Naive thymus-derived CD8-positive, alpha-beta T cell (primary cell): ENCODE measurements around the gene YWHAB. TPM values are rescaled to one million over a fixed set of nuclear protein-coding genes. Genes with fewer than 3 reads are reported as not detected.
"Not testable (repeated sequence)": the region's sequence is repeated elsewhere in the genome, so short reads cannot be mapped to it uniquely, and the experiment has no call there.

ENCODE experiments used
- ATAC-seq, 2 donors: fragments of 150-1000 bp; cut with Tn5 transposase in 1 of 2; sonication (Bioruptor Pico), chemical (Tn5 transposase) in 1 of 2; 1 replicate in 1 of 2; 2 replicates in 1 of 2; pipeline ENCODE4 v1.10.0; 2021; ENCODE audit warnings: mild to moderate bottlenecking in 2 of 2, moderate library complexity in 2 of 2
- POLR2A ChIA-PET: fragments of 350-600 bp; sonication (Branson Sonifier 250); formaldehyde crosslinking; loops from one replicate; lab custom pipeline; 2021; ENCODE audit warnings: antibody characterized with exemption; lab: Charles Lee
- DNase-seq, 10 donors: peaks; one replicate each; pipeline versions ENCODE4 v3.0.0 to v3.0.0-alpha.2; 2020 to 2022
- H3K27ac Mint-ChIP-seq, 10 donors: one replicate each; pipeline ENCODE4 v1.8.0; 2020 to 2022; ENCODE audit warnings: mild to moderate bottlenecking in 10 of 10, mixed read lengths in 10 of 10, moderate library complexity in 4 of 10, inconsistent platforms in 1 of 10
- H3K27me3 Mint-ChIP-seq, 5 donors: one replicate each; pipeline ENCODE4 v1.8.0; 2021 to 2022; ENCODE audit warnings: mixed read lengths in 5 of 5
- H3K36me3 Mint-ChIP-seq, 3 donors: one replicate each; pipeline ENCODE4 v1.8.0; 2020 to 2022; ENCODE audit warnings: mixed read lengths in 3 of 3, mild to moderate bottlenecking in 2 of 3, inconsistent platforms in 1 of 3
- H3K4me1 Mint-ChIP-seq, 4 donors: one replicate each; pipeline ENCODE4 v1.8.0; 2021 to 2022; ENCODE audit warnings: mixed read lengths in 4 of 4
- H3K4me3 Mint-ChIP-seq, 10 donors: one replicate each; pipeline ENCODE4 v1.8.0; 2020 to 2022; ENCODE audit warnings: mild to moderate bottlenecking in 10 of 10, mixed read lengths in 10 of 10, moderate library complexity in 6 of 10, inconsistent platforms in 1 of 10
- H3K9me3 Mint-ChIP-seq, 9 donors: one replicate each; pipeline ENCODE4 v1.8.0; 2020 to 2022; ENCODE audit warnings: mixed read lengths in 9 of 9, mild to moderate bottlenecking in 3 of 9, inconsistent platforms in 1 of 9, moderate library complexity in 1 of 9
- polyA plus RNA-seq, 3 donors: library from polyadenylated mRNA; unstranded; fragments of 300-500 nt; fragmentation: Illumina TruSeq; gene quantifications; one replicate each; pipeline ENCODE4 v1.2.3, GENCODE V29; 2021
- total RNA-seq, 8 experiments: library from RNA in 2 of 8; stranded (reverse) in 2 of 8; gene quantifications; one replicate each; pipeline ENCODE4 v1.2.3 and lab custom pipeline; 2021 to 2026

YWHAB gene
- total and polyA plus RNA-seq, 5 experiments from 2014 or later: 209 to 529 (median 510) TPM

DNA sequence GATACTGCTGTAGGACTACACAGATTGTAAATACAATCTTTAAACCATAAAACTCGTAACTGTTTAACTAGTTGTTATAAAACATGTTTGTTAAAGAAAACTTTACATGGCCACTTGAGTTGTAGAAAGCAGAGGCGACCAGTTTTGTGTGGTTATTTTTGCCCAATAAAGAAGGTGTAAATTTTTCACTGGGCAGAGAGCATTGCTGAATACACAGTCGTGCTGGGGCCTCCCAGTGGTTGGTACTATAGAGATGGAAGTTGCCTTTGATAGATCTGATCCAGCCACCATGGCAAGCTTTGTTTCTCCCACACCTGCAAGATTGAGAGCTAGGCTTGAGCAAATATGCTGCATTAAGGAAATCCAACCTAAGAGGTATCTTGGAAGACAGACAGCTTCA, 34.0 kb upstream of the YWHAB start:
- Mint-ChIP-seq H3K36me3 (no peaks in the 10 kb centered on the region), H3K27ac (no peak overlapping the region), H3K4me1 (peaks cover 0 to 3% (median 2%) of the 10 kb centered on the region in 4 donors), H3K27me3 (peaks cover 0 to 13% (median 0%) of the 10 kb centered on the region in 5 donors), H3K9me3 (peaks cover 0 to 4% (median 0%) of the 10 kb centered on the region in 9 donors), H3K4me3 (no peak overlapping the region)
- DNase-seq (no peak), ATAC-seq (no peak)
- POLR2A ChIA-PET: no interaction called here

DNA sequence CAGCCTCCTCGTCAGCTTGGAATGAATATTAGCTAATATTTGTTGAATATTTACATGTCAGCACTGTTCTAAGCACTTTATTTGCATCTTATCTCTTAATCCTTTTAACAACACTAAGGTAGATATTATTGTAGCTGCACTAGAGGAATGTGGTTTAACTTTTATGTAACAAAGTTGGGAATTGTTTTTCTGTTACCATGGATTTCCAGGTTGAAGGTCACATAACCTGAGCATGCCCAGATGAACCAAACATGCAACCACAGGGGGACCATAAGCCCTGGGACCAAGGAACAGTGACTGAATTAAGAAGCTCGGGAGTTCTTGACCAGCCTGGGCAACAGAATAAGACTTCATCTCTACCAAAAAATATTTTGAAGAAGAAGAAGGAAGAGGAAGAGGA, 29.1 kb upstream of the YWHAB start:
- Mint-ChIP-seq H3K27ac (peak overlapping the region in 2 of 10 donors; percentile 49 to 81), H3K27me3 (peaks cover 0 to 4% (median 0%) of the 10 kb centered on the region in 5 donors), H3K4me1 (peaks cover 6 to 19% (median 12%) of the 10 kb centered on the region in 4 donors), H3K4me3 (no peak overlapping the region), H3K9me3 (peaks cover 0 to 9% (median 0%) of the 10 kb centered on the region in 9 donors), H3K36me3 (no peaks in the 10 kb centered on the region)
- POLR2A ChIA-PET: interaction anchor here (0.6 kb wide), 1 partner anchor 239 kb away, joined by 4 read pairs; no protein-coding TSS in a partner anchor
- ATAC-seq (no peak), DNase-seq (no peak)

DNA sequence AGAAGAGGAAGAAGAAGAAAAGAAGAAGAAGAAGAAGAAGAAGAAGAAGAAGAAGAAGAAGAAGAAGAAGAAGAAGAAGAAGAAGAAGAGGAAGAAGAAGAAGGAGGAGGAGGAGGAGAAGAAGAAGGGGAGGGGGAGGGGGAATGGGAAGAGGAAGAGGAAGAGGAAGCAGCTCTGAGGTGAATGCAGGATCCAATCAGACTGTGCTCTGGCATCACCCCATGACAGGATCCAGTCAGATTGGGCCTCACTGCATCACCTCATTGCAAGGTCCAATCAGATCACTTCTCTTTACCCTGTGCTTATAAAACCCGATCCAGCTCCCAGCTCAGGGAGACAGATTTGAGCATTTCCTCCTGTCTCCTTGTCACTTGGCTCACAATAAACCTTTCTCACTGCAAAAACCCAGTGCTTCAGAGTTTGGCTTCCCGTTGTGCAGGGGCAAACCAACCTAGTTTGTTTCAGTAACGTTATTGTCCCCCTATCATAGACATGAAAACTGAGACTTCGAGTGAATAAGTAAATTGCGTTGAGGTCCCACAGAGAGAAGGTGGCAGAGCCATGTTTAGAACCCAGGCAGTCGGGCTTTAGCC, 28.6 kb upstream of the YWHAB start:
- Mint-ChIP-seq H3K36me3 (no peaks in the 10 kb centered on the region), H3K27me3 (peaks cover 0 to 4% (median 0%) of the 10 kb centered on the region in 5 donors), H3K4me1 (peaks cover 11 to 24% (median 16%) of the 10 kb centered on the region in 4 donors), H3K4me3 (no peak overlapping the region), H3K9me3 (peaks cover 0 to 9% (median 0%) of the 10 kb centered on the region in 9 donors), H3K27ac (peak overlapping the region in 3 of 10 donors; percentile 34 to 81 (median 49))
- ATAC-seq: no peak
- DNase-seq: no peak
- POLR2A ChIA-PET: interaction anchor here (0.6 kb wide), 1 partner anchor 239 kb away, joined by 4 read pairs; no protein-coding TSS in a partner anchor

DNA sequence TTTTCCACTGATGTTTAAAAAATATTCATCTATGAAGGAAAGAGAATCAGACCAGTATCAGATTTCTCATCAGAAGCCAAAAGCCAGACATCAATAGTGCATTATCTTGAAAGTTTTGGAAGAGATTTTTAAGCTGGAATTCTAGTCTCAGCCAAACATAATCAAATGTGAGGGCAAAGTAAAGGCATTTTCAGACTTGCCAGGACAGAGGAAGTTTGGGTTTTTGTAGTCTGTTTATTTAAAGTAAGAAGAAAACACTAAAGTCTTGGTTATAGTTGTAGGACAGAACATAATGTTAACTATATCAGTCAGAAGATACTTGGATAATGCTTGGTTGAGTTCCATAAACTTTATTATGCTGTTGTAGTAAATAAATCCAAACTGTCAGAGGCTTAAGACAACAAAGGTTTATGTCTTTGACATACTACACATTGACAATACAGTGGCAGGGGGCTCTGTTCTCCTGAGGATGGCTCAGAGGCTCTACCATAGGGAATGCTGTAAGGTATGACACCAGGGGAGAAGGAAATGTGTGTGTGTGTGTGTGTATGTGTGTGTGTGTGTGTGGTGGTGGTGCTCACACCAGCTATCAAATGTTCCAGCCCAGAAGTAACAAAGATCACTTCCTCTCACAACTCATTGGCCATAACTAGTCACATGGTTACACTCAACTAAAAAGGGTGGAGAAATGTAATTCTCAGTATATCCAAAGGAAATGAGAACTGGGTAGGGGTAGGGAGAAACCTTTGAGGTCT, 26.7 kb upstream of the YWHAB start:
- POLR2A ChIA-PET: interaction anchor here (0.7 kb wide), 1 partner anchor 67 kb away, joined by 5 read pairs; no protein-coding TSS in a partner anchor
- no peak overlapping the region for H3K4me3 Mint-ChIP-seq
- DNase-seq (peak in 1 of 10 donors; percentile 12), ATAC-seq (peak in 1 of 2 donors; percentile 27)
- peak overlapping the region in 2 of 10 donors; percentile 7 to 37 for H3K27ac Mint-ChIP-seq
- no peaks in the 10 kb centered on the region for H3K36me3 Mint-ChIP-seq
- peaks cover 14 to 35% (median 25%) of the 10 kb centered on the region in 4 donors for H3K4me1 Mint-ChIP-seq
- H3K9me3 Mint-ChIP-seq: peaks cover 0 to 9% (median 0%) of the 10 kb centered on the region in 9 donors
- H3K27me3 Mint-ChIP-seq: peaks cover 0 to 2% (median 0%) of the 10 kb centered on the region in 5 donors

DNA sequence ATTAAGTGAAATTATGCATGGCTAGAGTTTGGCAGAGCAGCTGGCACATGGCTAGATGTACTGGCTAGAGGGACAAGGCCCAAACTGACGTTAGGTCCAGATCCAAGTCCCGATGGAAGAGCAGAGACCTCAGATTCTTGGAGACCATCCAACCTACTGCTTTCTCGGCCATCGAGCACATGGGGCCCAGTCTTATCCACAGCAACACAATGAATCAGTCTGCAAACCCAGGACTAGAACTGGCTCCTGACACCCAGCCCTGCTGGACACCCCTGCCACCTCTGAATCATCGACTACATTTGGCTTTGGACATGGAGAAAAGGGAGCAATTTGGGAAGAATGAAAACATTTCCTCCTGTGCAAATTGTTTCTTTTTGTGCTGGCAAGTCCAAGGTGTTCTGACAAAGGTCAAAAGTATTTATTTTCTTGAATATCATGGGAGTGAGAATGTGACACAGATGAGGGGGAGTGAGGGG, 23.9 kb upstream of the YWHAB start:
- no peak for ATAC-seq
- no peaks in the 10 kb centered on the region for H3K36me3 Mint-ChIP-seq
- DNase-seq: no peak
- POLR2A ChIA-PET: no interaction called here
- H3K27me3 Mint-ChIP-seq: no peaks in the 10 kb centered on the region
- peak overlapping the region in 3 of 10 donors; percentile 41 to 61 (median 58) for H3K4me3 Mint-ChIP-seq
- peaks cover 0 to 5% (median 0%) of the 10 kb centered on the region in 9 donors for H3K9me3 Mint-ChIP-seq
- peaks cover 11 to 32% (median 24%) of the 10 kb centered on the region in 4 donors for H3K4me1 Mint-ChIP-seq
- H3K27ac Mint-ChIP-seq: peak overlapping the region in 5 of 10 donors; percentile 69 to 91 (median 82)

DNA sequence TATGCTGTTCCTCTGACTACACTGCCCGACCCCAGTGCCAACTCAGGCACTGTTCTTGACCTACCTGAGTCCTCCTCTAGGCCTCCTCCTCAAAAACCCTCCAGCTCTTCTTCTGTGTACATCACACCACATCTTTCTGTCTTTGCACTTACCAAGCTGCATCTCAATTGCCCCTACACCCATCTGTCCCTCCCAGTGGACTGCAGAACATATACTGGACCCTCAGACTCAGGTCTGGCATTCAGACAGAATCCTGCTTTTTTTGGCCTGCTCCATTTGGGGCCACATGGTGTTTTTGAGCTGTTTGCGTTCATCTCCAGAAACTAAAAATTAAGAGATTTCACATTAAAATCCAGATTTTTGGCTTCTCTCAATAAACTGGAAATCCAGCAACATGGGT, 23.2 kb upstream of the YWHAB start:
- peaks cover 12 to 29% (median 23%) of the 10 kb centered on the region in 4 donors for H3K4me1 Mint-ChIP-seq
- peak overlapping the region in 8 of 10 donors; percentile 7 to 65 (median 52) for H3K4me3 Mint-ChIP-seq
- H3K27ac Mint-ChIP-seq: peak overlapping the region; percentile 6 to 91 (median 71)
- ATAC-seq: peak in 1 of 2 donors; percentile 27
- H3K9me3 Mint-ChIP-seq: no peaks in the 10 kb centered on the region
- no peak for DNase-seq
- peaks cover 0 to 1% (median 0%) of the 10 kb centered on the region in 5 donors for H3K27me3 Mint-ChIP-seq
- POLR2A ChIA-PET: no interaction called here
- H3K36me3 Mint-ChIP-seq: no peaks in the 10 kb centered on the region

DNA sequence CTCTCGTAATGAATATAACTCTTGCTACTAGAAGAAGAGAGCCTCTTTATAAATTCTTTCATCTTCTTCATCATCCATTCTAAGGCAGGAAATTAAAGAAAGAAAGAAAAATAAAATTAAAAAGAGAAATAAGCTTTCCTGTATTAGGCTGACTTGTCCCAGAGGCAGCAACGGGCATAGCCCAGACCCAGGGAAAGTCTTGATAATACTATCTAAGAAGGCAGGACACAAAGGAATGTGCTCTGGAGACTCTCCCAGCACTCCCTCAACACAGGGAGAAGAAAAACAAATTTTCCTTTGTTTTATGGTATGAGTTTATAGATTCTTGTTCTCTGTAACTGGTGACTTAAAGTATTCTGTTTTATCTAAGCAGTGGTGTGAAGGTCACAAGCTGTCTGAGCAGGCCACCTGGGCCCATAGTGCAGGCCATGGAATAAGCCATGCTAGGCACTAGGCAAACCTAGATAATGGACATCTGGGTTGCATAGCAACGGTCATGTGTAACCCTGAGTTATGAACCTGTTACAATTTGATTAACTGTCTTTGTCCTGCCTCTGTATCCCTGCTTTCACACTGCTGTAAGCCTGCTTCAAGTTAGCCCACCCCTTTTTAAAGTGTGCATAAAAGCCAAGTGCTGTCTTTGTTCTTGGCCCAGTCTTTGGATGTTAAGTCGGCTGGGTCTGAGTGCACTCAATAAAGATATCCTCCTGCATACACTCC, 22.0 kb upstream of the YWHAB start:
- H3K4me3 Mint-ChIP-seq, H3K27me3 Mint-ChIP-seq, DNase-seq, ATAC-seq, H3K36me3 Mint-ChIP-seq, POLR2A ChIA-PET, H3K9me3 Mint-ChIP-seq, H3K27ac Mint-ChIP-seq: not testable (repeated sequence)
- peaks cover 12 to 35% (median 28%) of the 10 kb centered on the region in 4 donors for H3K4me1 Mint-ChIP-seq

DNA sequence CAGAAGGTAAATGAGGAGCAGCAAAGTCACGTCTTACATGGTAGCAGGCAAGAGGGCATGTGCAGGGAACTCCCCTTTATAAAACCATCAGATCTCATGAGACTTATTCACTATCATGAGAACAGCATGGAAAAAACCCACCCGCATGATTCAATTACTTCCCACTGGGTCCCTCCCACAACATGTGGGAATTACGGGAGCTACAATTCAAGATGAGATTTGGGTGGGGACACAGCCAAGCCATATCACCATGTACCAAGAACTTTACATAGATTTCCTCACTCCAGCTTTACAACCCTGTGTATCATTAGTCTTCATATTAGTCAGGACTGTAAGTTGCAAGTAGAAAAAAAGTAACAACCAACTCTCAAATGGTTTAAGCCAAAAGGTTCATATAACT, 21.0 kb upstream of the YWHAB start:
- DNase-seq, POLR2A ChIA-PET, H3K27ac Mint-ChIP-seq, H3K36me3 Mint-ChIP-seq, H3K4me3 Mint-ChIP-seq, H3K9me3 Mint-ChIP-seq, ATAC-seq, H3K27me3 Mint-ChIP-seq: not testable (repeated sequence)
- H3K4me1 Mint-ChIP-seq: peaks cover 12 to 28% (median 24%) of the 10 kb centered on the region in 4 donors

DNA sequence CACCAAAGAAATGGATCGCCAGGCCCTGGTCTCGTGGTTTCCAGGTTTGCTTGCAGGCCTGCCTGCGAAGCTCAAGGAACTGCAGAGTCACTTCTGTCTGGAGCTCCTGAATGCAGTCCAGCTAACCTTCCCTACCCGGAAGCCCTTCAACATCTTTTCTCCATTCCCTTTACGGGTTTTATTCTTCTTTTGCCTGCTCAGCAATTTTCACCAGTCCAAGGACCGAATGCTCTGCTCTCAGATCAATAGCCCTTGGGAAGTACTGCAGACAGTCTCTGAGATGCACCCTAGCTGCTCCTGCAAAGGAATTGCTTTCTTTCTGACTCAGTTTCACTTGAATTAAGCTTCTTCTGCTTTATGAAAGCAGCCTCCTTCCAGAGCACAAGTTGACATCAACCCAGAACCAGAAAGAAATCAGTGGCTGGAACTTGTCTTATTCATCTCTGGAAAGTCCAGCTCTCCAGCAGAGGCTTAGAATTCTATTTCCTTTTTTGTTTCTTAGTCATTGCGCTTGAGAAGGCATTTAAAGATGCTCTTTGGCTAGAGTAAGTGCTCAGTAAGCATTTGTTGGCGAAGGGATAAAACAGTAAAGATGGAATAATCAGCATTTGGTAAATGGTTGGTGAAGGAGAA, 18.7 kb upstream of the YWHAB start:
- ATAC-seq: no peak
- POLR2A ChIA-PET: interaction anchor here (0.6 to 0.7 kb wide), 2 partner anchors 181 to 407 kb away, joined by 3 to 4 read pairs; no protein-coding TSS in a partner anchor
- Mint-ChIP-seq H3K27me3 (peaks cover 0 to 4% (median 1%) of the 10 kb centered on the region in 5 donors), H3K9me3 (no peaks in the 10 kb centered on the region), H3K4me3 (peak overlapping the region in 9 of 10 donors; percentile 38 to 76 (median 71)), H3K36me3 (no peaks in the 10 kb centered on the region), H3K4me1 (peaks cover 5 to 23% (median 15%) of the 10 kb centered on the region in 4 donors), H3K27ac (no peak overlapping the region)
- DNase-seq: no peak

DNA sequence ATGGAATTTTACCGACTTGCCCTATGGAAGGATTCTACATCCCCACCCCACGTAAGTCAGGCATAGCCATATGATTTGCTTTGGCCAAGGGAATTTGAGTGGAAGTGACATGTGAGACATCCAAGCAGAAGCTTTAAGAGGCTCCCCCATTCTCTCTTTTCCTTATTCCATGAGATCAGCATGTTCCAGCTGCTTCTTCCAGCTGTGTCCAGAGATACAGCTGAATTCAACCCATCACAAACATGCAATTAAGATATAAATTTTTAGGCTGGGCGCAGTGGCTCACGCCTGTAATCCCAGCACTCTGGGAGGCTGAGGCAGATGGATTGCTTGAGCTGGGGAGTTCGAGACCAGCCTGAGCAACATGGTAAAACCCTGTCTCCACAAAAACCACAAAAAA, 16.0 kb upstream of the YWHAB start:
- Mint-ChIP-seq H3K4me1 (peaks cover 2 to 10% (median 5%) of the 10 kb centered on the region in 4 donors), H3K27me3 (peaks cover 0 to 4% (median 1%) of the 10 kb centered on the region in 5 donors), H3K4me3 (no peak overlapping the region), H3K27ac (no peak overlapping the region), H3K9me3 (no peaks in the 10 kb centered on the region), H3K36me3 (no peaks in the 10 kb centered on the region)
- DNase-seq (no peak), ATAC-seq (no peak)
- POLR2A ChIA-PET: interaction anchor here (0.5 to 0.6 kb wide), 3 partner anchors 64 to 340 kb away, joined by 3 to 4 read pairs (median 3); no protein-coding TSS in a partner anchor

DNA sequence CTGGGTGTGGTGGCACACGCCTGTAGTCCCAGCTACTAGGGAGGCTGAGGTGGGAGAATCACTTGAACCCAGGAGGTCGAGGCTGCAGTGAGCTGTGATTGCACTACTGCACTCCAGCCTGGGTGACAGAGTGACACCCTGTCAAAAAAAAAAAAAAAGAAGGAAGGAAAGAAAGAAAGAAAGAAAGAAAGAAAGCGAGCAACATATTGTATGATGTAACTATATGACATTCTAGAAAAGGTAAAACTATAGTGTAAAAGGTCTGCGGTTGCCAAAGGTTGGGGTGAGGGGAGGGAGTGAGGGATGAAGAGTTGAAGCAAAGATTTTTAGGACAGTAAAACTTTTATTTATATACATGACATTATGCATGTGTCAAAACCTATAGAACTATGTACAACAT, 3.1 kb upstream of the YWHAB start:
- H3K9me3 Mint-ChIP-seq, H3K27me3 Mint-ChIP-seq, DNase-seq, H3K36me3 Mint-ChIP-seq, POLR2A ChIA-PET, H3K4me3 Mint-ChIP-seq, ATAC-seq: not testable (repeated sequence)
- H3K27ac Mint-ChIP-seq: peak overlapping the region; percentile 15 to 99 (median 78)
- H3K4me1 Mint-ChIP-seq: peaks cover 18 to 48% (median 36%) of the 10 kb centered on the region in 4 donors
